ENCODE measurements around the gene PCAT7.
"Not testable (repeated sequence)": the region's sequence is repeated elsewhere in the genome, so short reads cannot be mapped to it uniquely, and the experiment has no call there.

The PCAT7 gene

DNA sequence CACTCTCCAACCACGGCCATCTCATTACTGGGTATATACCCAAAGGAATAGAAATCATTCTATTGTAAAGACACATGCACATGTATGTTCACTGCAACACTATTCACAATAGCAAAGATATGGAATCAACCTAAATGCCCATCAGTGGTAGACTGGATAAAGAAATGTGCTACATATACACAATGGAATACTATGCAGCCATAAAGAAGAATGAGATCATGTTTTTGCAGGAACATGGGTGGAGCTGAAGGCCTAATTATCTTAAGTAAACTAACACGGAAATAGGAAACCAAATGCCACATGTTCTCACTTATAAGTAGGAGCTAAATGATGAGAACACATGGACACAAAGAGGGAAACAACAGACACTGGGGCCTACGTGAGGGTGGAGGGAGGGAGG, 9.4 kb downstream of the PCAT7 start:
- not testable (repeated sequence) for DNase-seq

DNA sequence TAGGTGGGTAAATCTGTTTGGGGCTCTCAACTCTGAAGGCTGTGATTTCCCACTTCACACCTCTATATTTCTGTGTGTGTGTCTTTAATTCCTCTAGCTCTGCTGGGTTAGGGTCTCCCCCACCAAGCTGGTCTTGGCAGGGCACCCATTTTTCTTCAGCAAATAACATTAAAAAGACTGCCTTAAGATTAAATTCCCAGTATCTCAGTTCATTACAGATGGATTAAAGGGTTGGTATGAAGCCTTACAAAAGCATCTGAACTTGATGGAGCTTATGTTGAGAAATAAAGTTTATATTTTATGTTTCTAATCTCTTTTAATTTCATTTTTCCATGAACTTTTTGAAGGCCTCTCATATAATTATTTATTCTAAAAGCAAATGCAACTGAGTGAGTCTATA, 11.7 kb downstream of the PCAT7 start:
- DNase-seq = no peak

GRCh38 chr9:94567271-94567670, 12.4 kb downstream of the PCAT7 start:
- no peak for DNase-seq

DNA sequence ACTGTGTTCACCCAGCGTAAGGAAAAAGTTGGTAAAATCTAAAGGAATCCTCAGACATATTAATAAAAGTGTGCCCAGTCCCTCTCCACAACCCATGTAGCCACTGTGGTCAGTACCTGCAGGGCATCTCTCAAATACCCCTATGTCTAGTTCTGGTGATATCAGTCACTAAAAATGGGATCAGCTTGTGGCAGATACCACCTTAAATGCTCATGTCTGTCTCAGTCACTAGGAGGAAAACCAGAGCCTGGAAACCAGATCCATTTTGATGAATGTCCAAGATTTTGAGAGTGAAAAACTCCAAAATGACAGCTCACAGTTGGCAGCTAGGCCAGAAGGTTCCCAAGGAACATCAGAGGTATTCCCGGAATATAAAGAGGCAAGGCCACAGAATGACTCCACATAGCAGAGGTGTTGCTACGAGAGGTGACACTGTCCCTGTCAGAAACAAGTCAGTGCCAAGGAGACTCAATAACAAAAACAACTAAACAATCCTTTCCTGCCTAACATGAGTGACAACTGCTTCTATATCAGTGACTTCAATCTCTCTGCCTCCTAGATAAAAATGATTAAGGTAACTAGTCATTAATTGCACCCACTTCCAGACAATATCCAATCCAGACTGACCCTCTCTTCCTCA, 13.5 kb downstream of the PCAT7 start:
- no peak for DNase-seq

DNA sequence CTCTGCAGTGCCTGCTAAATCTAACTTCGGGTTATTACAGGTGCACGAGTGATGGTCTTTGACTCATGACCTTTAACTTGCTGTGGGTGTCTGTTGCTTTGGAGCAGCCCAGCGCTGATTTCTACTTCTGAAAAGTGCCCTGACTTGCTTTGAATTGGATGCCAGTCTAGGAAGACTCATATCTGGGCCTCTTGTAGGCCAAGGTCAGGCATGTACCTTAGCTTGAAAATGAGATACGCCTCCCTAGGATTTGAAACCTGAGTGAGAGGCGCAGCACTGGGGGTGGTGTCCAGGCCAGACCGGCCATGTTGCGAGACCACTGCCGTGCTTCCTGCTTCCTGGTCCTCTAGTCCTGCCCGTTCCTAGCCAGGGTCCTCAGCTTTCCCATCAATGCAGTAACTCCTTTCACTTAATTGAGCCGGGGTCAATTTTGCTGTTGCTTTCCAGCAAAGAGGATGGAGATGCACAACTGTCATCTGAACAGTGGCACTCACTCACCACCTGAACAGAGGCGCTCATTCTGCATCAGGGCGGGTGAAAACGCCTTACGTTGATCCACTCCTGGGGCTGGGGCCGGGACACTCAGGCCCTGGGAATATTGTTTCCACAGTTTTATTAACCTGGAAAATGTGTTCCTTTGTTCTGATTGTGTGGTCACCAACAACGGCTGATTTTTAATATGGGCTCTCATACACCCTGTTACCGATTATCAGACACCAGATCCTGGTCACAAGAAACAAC, 14.3 kb downstream of the PCAT7 start:
- DNase-seq = no peak

DNA sequence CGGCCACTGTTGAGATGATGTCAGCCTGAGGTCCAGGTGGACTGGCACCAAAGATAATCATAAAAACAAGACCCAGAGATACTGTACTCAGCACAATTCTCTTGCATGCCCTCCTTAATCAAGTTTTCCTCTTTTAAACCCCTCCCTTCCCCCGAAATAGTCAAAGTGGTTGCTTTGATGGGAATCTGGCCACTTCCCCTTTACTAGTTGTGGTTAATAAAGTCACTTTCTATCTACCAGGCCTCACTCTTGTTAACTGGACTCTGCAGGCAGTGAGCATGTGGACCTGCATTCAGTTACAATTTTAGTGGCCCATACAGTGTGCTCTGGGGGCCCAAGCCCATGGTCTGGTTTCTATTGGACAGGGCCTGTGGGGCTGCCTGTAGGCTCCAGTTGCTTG, 21.2 kb downstream of the PCAT7 start:
- no peak for DNase-seq

DNA sequence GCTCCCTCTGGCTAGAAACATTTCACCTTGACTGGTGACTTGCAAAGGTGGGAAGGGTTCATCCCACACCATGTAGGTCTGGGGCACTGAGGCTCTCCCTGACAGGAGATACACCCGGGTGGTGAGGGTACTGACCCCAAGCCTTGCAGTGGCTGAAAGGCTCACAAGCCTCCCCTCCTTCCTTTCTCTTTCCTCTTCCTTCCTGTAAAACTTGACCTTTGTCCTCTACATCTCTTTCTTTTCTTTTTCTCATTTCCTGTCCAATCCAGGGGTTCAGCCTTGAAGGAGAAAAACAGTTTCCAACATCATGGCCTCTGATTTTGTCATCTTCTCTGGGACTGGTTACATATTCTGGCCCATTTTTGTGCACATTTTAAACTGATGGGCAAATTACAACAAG, 22.2 kb downstream of the PCAT7 start:
- no peak for DNase-seq

DNA sequence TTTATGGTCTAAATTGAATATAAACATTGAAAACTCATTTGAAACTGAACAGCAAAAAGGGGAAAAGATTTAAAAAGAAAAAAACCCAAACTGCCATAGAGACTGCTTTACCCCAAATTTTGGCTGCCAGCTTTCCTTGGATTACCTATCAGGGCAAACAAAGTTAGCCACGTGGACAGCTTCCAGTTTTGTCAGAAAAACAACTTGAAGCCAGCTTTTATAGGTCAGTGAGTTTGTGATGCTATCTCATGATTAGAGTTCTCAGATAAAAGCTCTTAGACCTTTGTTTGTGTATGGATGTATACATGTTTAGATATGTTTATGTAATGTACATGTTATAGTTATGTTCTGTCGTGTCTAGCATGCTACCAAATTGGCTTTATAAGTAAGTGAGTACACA, 22.7 kb downstream of the PCAT7 start:
- no peak for DNase-seq

DNA sequence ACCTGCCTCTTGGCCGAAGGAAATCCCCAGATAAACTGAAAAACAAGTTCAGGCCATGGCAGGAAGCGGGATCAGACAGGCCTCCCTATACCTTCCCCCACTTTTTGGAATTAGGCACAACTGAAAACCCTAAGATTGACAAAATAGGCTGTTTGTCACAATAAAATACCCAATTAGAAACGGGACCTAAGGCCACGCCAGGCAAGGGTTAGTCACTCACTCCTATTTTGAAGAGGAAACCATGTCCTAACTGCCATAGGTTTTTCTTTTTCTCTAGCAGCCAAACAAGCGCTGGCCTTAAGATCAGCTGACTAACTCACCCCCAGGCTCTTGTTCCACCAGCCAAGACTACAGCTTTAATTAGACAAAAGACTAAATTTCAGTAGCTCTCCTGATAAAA, 26.8 kb downstream of the PCAT7 start:
- no peak for DNase-seq

DNA sequence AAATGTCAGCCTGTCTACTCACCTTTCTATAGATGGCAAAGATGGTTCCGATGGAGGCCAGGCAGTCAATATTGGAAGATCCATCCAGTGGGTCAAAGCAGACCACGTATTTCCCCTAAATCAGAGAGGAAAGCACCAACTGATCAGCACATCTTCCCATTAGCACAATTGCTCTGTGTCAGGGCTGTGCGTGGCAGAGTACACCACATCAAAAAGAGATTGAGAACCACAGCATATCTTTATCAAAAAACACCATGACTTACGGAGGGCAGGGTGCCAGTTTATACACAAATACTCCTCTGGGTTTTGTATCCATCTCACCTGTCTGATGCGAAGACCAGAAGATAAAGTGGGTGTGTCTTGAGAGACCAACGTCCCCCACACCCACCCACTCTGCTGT, 29.7 kb downstream of the PCAT7 start:
- DNase-seq = no peak

DNA sequence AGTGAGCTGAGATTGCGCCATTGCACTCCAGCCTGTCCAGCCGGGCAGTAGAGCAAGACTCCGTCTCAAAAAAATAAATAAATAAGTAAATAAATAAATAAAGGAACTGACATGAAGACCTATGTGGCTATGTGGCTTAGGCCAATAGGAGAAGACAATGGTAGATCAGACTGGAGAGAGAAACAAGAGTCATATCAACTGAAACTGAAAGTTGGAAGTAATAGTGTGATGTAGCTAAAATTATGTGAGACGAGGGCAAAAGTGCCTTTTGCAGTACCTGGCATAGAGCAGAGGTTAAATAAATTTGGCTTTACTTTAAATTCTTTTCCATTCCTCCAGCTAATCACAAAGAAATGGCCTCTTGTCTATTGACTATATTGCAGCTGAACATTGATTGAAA, 31.4 kb downstream of the PCAT7 start:
- no peak for DNase-seq

DNA sequence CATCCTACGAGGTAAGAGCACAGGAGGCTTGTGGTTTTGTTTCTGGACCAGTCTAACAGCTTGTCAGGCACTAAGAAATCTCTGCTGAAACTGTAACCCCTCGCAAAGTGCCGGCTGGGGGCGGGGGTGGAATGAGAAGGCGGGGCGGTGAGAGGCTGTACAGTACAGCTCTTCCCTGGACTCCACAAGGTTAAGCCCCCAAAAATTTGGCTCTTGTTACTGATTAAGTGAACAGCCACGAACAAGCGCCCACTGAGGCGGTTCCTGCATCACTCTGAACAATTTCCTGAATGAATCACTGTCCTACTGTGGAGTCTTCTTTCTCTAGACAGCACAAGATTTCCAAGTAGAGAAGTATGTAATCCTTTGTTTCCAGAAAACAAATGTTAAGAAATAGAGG, 31.9 kb downstream of the PCAT7 start:
- DNase-seq = no peak

DNA sequence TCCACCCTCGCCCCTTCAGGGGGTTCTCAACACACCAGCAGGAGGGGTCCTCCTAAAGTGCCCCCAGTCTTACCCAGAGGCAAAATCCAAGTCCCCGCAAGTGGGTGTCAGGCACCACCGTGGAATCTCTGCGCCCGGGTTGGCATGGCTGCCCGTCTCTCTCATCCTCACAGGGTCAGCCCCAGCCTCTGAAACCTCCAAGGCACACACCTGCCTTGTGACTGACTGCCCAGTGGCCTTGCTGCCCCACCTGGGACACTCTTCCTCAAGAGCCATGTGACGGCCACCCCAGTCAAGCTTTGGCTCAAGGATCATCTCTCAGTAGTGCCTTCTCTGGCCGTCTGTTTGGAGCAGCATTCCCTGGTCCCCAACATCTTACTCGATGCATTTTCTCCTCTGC, 33.8 kb downstream of the PCAT7 start:
- DNase-seq = no peak

- DNase-seq = not testable (repeated sequence)
These were observed 36.2 kb downstream of the PCAT7 start for GRCh38 chr9:94591046-94591545.

GRCh38 chr9:94591876-94592275, 37.0 kb downstream of the PCAT7 start:
- no peak for DNase-seq

- DNase-seq = not testable (repeated sequence)
These were observed 37.8 kb downstream of the PCAT7 start for GRCh38 chr9:94592683-94593082.

GRCh38 chr9:94593459-94594345, 38.8 kb downstream of the PCAT7 start, which contains the start of gene FBP2:
Gene FBP2 (minus strand): TSS chr9:94593824. CDS start chr9:94593726, 98 bp downstream.
- DNase-seq = no peak

DNA sequence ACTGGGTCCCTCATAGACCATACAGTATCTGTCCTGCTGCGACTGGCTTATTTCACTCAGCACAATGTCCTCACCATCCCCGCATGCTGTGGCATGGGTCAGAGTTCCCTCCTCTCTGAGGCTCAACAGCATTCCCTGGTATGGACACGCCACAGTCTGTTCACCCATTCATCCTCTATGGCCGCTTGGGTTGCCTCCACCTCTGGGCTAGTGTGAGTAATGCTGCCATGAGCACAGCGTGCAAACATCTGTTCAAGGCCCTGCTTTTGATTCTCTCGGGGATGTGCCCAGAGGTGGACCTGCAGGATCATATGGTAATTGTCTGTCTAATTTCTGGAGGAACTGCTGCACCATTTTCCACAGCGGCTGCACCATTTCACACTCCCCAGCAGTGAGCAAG, 44.2 kb downstream of the PCAT7 start:
- DNase-seq = no peak

DNA sequence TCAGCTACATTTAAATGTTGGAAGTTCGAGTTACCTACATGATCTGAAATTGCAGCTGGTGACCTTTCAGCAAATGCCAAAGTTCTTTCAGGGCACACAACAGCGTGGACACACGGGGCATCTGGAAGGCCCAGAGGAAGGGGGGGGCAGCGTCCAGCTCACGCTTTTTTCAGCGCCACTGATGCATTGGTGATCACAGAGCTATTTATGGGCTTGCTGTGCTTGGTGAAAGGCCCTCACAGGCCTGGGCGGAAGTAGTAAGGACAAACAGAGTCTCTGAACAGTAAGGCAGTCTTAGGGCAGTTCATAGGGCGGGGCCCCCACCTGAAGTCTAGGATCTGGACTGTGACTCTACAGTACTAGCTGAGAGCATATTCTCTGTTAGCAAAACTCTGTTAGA, 45.4 kb downstream of the PCAT7 start:
- no peak for DNase-seq

GRCh38 chr9:94600715-94601114, 45.8 kb downstream of the PCAT7 start:
- DNase-seq = no peak

DNA sequence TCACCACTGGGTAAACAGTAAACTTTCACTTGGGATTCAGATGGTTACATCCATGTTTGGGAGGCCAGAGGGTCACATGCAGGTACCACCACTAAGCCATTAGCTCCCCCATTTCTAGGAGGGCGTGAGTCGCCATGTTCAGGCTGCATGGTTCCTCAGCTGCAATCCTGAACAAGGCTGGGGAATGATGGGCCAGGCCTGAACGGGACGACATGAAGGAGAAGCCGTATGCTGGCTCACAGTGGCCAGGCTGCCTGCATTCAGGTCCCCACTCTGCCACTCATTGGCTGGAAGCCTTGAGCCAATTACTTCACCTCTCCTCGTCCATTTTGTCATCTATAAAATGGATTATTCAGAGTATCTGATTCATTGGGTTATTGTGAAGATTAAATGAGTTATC, 47.8 kb downstream of the PCAT7 start:
- no peak for DNase-seq

- peak; percentile 75 to 79 for DNase-seq
These were observed 48.6 kb downstream of the PCAT7 start for GRCh38 chr9:94603259-94604160.
